Natural killer cell (primary cell): ENCODE data around the gene DIP2C. TPM values are rescaled to one million over a fixed set of nuclear protein-coding genes. Genes with fewer than 3 reads are reported as not detected.

Experiments
- ATAC-seq, 3 donors: fragments of 150-1000 bp in 2 of 3; fragments of 200-7000 bp in 1 of 3; cut with Tn5 transposase; 1 replicate in 1 of 3; 2 replicates in 2 of 3; pipeline ENCODE4 v1.10.0; 2021; ENCODE audit warnings: mild to moderate bottlenecking in 2 of 3, moderate library complexity in 2 of 3
- DNase-seq, 2 donors: peaks; one replicate each; pipeline versions ENCODE4 v3.0.0 to v3.0.0-alpha.2; 2013 to 2021; ENCODE audit warnings: mixed read lengths in 1 of 2
- H3K27ac ChIP-seq: one replicate; pipeline ENCODE4 v1.5.1; 2013; ENCODE audit warnings: mild to moderate bottlenecking, low read length
- H3K27me3 ChIP-seq: one replicate; pipeline ENCODE4 v1.6.1; 2013; ENCODE audit warnings: low read length; ENCODE audit not compliant: control insufficient read depth, insufficient read depth
- H3K36me3 ChIP-seq: one replicate; pipeline ENCODE4 v1.6.1; 2013; ENCODE audit warnings: low read length; ENCODE audit not compliant: control insufficient read depth, insufficient read depth
- H3K4me1 ChIP-seq: one replicate; pipeline ENCODE4 v1.6.1; 2013; ENCODE audit warnings: low read length; ENCODE audit not compliant: control insufficient read depth, insufficient read depth
- H3K4me3 ChIP-seq: one replicate; pipeline ENCODE4 v1.5.1; 2013; ENCODE audit warnings: low read length
- H3K9me3 ChIP-seq: one replicate; pipeline ENCODE4 v1.6.1; 2013; ENCODE audit warnings: low read length; ENCODE audit not compliant: control insufficient read depth, insufficient read depth
- H3K27ac Mint-ChIP-seq, 2 donors: one replicate each; pipeline ENCODE4 v1.8.0; 2022; ENCODE audit warnings: mild to moderate bottlenecking in 2 of 2, mixed read lengths in 2 of 2, moderate library complexity in 1 of 2
- H3K27me3 Mint-ChIP-seq, 2 donors: one replicate each; pipeline ENCODE4 v1.8.0; 2022; ENCODE audit warnings: low read depth in 2 of 2, mixed read lengths in 2 of 2
- H3K36me3 Mint-ChIP-seq: one replicate; pipeline ENCODE4 v1.8.0; 2022; ENCODE audit warnings: mixed read lengths
- H3K4me1 Mint-ChIP-seq, 2 donors: one replicate each; pipeline ENCODE4 v1.8.0; 2022; ENCODE audit warnings: mixed read lengths in 2 of 2
- H3K4me3 Mint-ChIP-seq: one replicate; pipeline ENCODE4 v1.8.0; 2022; ENCODE audit warnings: mild to moderate bottlenecking, moderate library complexity, mixed read lengths
- H3K9me3 Mint-ChIP-seq, 2 donors: one replicate each; pipeline ENCODE4 v1.8.0; 2022; ENCODE audit warnings: mixed read lengths in 2 of 2
- CTCF ChIP-seq: fragments of 200-600 bp; IDR thresholded peaks from one replicate; pipeline ENCODE4 v1.8.0; 2022; ENCODE audit warnings: antibody characterized with exemption
- WGBS: methylation state at CpG from one replicate; pipeline ENCODE4 v1.1.7; 2013; ENCODE audit warnings: missing lambda C conversion rate; ENCODE audit not compliant: insufficient coverage; 5-methylcytosine and 5-hydroxymethylcytosine counted together
- intact Hi-C: fragments of 100-400 bp; cut with micrococcal nuclease; formaldehyde crosslinking; loops from one replicate; pipeline ENCODE4 v1.14.2; 2022
- total RNA-seq, 4 donors: library from RNA; stranded (reverse); fragments of 120-200 nt in 1 of 4; gene quantifications; one replicate each; pipeline versions ENCODE4 v1.2.3 to v1.2.4, GENCODE V29; 2013 to 2022

DIP2C gene
- total RNA-seq, 3 donors from 2014 or later (not counting 1 experiment from before 2014, with no cell fraction given) = 1.5 to 5.8 (median 3.8) TPM

GRCh38 chr10:593421-593820 is 96.0 kb downstream of the DIP2C start:
- Histone ChIP-seq H3K9me3 (no peaks in the 10 kb centered on the region), H3K27ac (no peak overlapping the region), H3K27me3 (no peaks in the 10 kb centered on the region), H3K36me3 (no peaks in the 10 kb centered on the region), H3K4me1 (no peaks in the 10 kb centered on the region), H3K4me3 (no peak overlapping the region)
- Mint-ChIP-seq H3K4me1 (no peaks in the 10 kb centered on the region), H3K4me3 (no peak overlapping the region), H3K27me3 (peaks cover 9 to 32% of the 10 kb centered on the region in 2 donors), H3K9me3 (no peaks in the 10 kb centered on the region), H3K36me3 (no peaks in the 10 kb centered on the region), H3K27ac (no peak overlapping the region)
- DNase-seq (no peak), ATAC-seq (no peak)
- TF ChIP-seq CTCF = no peak
- WGBS = 90% methylated on average over 15 of the region's 15 CpGs
- intact Hi-C loops = no loop called here

- Mint-ChIP-seq H3K27ac (no peak overlapping the region), H3K4me1 (no peaks in the 10 kb centered on the region), H3K36me3 (no peaks in the 10 kb centered on the region), H3K9me3 (no peaks in the 10 kb centered on the region), H3K27me3 (peaks cover 9 to 32% of the 10 kb centered on the region in 2 donors), H3K4me3 (no peak overlapping the region)
- Histone ChIP-seq H3K27ac (no peak overlapping the region), H3K9me3 (no peaks in the 10 kb centered on the region), H3K4me3 (no peak overlapping the region), H3K4me1 (no peaks in the 10 kb centered on the region), H3K27me3 (no peaks in the 10 kb centered on the region), H3K36me3 (no peaks in the 10 kb centered on the region)
- no peak for DNase-seq
- no peak for TF ChIP-seq CTCF
- ATAC-seq = no peak
- WGBS = 89% methylated on average over 7 of the region's 7 CpGs
- intact Hi-C loops = no loop called here
Measured at GRCh38 chr10:593016-593415, 96.5 kb downstream of the DIP2C start.

DNA sequence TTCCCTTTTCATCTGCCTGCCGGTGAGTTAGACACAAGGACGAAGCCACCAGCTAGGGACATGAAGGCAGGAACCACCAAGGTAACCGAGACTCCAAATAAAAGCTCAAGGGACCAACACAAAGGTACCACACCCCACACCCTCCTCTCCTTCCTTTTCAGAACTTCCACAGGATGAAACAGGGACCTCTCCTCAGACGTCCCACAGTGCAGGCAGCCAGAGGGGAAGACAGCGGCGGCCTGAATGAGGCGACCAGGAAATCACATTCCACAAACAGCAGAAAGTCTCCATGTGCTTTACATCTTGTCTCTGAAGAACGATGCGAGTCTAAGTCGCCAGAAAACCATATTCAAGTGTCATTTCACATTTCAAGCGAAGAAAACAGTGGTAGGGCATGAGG is 97.8 kb downstream of the DIP2C start:
- no peak for TF ChIP-seq CTCF
- no peak overlapping the region for H3K4me3 ChIP-seq
- H3K4me3 Mint-ChIP-seq = no peak overlapping the region
- H3K9me3 Mint-ChIP-seq = no peaks in the 10 kb centered on the region
- no peaks in the 10 kb centered on the region for H3K4me1 Mint-ChIP-seq
- H3K27ac ChIP-seq = no peak overlapping the region
- ATAC-seq = no peak
- intact Hi-C loops = no loop called here
- no peaks in the 10 kb centered on the region for H3K9me3 ChIP-seq
- H3K36me3 ChIP-seq = no peaks in the 10 kb centered on the region
- H3K27me3 ChIP-seq = no peaks in the 10 kb centered on the region
- WGBS = 28% methylated on average over 8 of the region's 11 CpGs
- H3K4me1 ChIP-seq = no peaks in the 10 kb centered on the region
- H3K36me3 Mint-ChIP-seq = no peaks in the 10 kb centered on the region
- no peak overlapping the region for H3K27ac Mint-ChIP-seq
- H3K27me3 Mint-ChIP-seq = peaks cover 9 to 32% of the 10 kb centered on the region in 2 donors
- DNase-seq = no peak

- no peak for ATAC-seq
- Mint-ChIP-seq H3K9me3 (no peaks in the 10 kb centered on the region), H3K27ac (no peak overlapping the region), H3K36me3 (no peaks in the 10 kb centered on the region), H3K4me3 (no peak overlapping the region), H3K27me3 (peaks cover 9 to 32% of the 10 kb centered on the region in 2 donors), H3K4me1 (no peaks in the 10 kb centered on the region)
- DNase-seq = no peak
- H3K4me3 ChIP-seq = no peak overlapping the region
- H3K4me1 ChIP-seq = no peaks in the 10 kb centered on the region
- no peak for TF ChIP-seq CTCF
- H3K27me3 ChIP-seq = no peaks in the 10 kb centered on the region
- no peak overlapping the region for H3K27ac ChIP-seq
- no peaks in the 10 kb centered on the region for H3K36me3 ChIP-seq
- 83% methylated on average over 9 of the region's 10 CpGs for WGBS
- intact Hi-C loops = no loop called here
- no peaks in the 10 kb centered on the region for H3K9me3 ChIP-seq
Measured at GRCh38 chr10:590721-591120, 98.7 kb downstream of the DIP2C start.
